MM.1S (cell line): ENCODE data around the gene SHC4.

ENCODE experiments used
- CTCF ChIP-seq: fragments of 300-600 bp; sonication (generic); IDR thresholded peaks from 2 replicates; pipeline ENCODE4 v1.5.1; 2016; ENCODE audit warnings: antibody characterized with exemption, low read length, mixed read lengths
- EZH2 ChIP-seq: fragments of 300-600 bp; sonication (generic); optimal IDR thresholded peaks from 2 replicates; pipeline ENCODE3; 2017; ENCODE audit warnings: low read depth, mild to moderate bottlenecking, antibody characterized with exemption, low read length, mixed read lengths

- no peak for TF ChIP-seq CTCF
- no peak for TF ChIP-seq EZH2
These were observed 27.1 kb downstream of the SHC4 start for GRCh38 chr15:48936666-48937065.
